Gastrocnemius medialis (tissue), 4 donors: Measurements from ENCODE around the gene RERE.

ENCODE experiments used
- CTCF ChIP-seq, 5 experiments: fragments of 450-650 bp in 3 of 5; fragments of 200-600 bp in 2 of 5; sonication (generic) in 2 of 5; IDR thresholded peaks in 4 of 5; conservative IDR thresholded peaks in 1 of 5; 1 replicate in 4 of 5; 2 replicates in 1 of 5; pipeline ENCODE4 v1.5.1; 2016 to 2019; ENCODE audit warnings: antibody characterized with exemption in 5 of 5, mild to moderate bottlenecking in 3 of 5, moderate library complexity in 3 of 5
- POLR2A ChIP-seq, 2 donors: fragments of 450-650 bp; IDR thresholded peaks; one replicate each; pipeline ENCODE4 v1.6.1; 2017; ENCODE audit warnings: antibody characterized with exemption in 2 of 2, mild to moderate bottlenecking in 2 of 2, moderate library complexity in 2 of 2

GRCh38 chr1:8652467-8653046 lies 164.9 kb downstream of the RERE start:
- no peak for TF ChIP-seq CTCF (IDR thresholded peaks at IDR 0.05 in 4 of 5, conservative IDR thresholded peaks at IDR 0.05 in 1 of 5)
- TF ChIP-seq POLR2A (IDR thresholded peaks at IDR 0.05) = no peak
